Activated CD8-positive, alpha-beta memory T cell treated with anti-CD3 and anti-CD28 coated beads for 36 hours (primary cell): ENCODE results near the gene NR3C1. TPM values are rescaled to one million over a fixed set of nuclear protein-coding genes. Genes with fewer than 3 reads are reported as not detected.

Experiments used
- CTCF ChIA-PET: fragments of 350-600 bp; sonication (Branson Sonifier 250); formaldehyde crosslinking; loops from one replicate; lab custom pipeline; 2021; ENCODE audit warnings: antibody characterized with exemption; lab: Charles Lee
- POLR2A ChIA-PET: fragments of 350-600 bp; sonication (Branson Sonifier 250); formaldehyde crosslinking; loops from one replicate; lab custom pipeline; 2021; ENCODE audit warnings: antibody characterized with exemption; lab: Charles Lee
- total RNA-seq, 2 experiments: library from RNA; stranded (reverse); gene quantifications; one replicate each; pipeline ENCODE4 v1.2.3, GENCODE V29; 2021

NR3C1 gene
- total RNA-seq, 2 experiments from 2014 or later: 49.5 to 56.6 TPM

DNA sequence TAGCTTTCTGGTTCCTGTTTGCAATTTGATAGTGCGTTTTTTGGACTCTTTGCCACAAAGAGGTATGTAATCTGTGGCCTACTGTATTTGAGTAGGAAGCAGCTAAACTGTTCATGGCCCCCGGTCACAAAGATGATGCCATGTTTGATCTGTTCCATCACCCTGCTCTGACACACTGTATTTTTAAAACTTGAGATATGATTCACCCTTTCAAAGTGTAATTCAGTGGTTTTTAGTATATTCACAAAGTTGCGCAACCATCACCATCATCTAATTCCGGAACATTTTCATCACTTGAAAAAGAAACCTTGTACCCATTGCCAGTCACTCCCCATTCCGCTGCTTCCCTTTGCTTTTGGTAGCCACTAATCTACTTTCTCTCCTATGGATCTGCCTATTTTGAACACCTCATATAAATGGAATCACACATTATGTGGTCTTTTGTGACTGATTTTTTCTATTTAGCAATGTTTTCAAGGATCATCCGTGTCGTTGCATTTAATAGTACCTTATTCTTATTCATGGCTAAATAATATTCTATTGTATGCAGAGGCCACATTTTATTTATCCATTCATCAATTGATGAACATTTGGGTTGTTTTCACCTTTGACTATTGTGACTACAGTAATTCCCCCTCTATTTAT, 141.6 kb downstream of the NR3C1 start:
- POLR2A ChIA-PET: no interaction called here
- CTCF ChIA-PET: no interaction called here

- POLR2A ChIA-PET: no interaction called here
Measured at GRCh38 chr5:143259254-143259605, 144.3 kb downstream of the NR3C1 start.

DNA sequence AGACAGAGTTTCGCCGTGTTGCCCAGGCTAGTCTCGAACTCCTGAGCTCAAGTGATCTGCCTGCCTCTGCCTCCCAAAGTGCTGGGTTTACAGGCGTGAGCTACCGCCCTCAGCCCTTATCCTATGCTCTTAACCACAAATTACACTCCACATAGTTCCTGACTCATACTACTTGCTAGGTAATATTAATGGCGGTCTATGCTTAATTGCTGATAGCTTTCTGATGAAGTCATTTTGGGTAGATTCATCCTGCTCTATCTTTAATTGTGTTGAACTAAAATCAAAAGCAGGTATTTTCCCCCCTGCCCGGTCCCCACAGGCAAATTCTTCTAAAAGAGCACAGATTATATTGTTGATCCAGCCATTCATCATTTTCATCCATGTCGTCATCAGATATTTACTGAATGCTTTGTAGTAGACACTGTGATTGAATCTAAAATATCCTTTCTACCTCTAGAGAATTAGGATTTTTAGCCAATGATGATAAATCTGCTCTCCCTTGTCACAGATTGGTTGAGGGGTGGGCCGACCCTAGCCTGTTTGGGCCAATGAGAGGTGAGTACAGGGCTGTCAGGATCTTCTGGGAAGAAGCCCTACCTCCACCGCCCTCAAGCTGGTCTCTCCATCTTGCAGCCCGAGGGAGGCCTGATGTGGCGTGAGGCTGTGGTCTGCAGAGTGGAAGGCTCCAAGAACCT, 144.8 kb downstream of the NR3C1 start:
- ChIA-PET POLR2A (no interaction called here), CTCF (no interaction called here)

More at GRCh38 chr5:143259254-143259605, 144.3 kb downstream of the NR3C1 start:
- CTCF ChIA-PET: no interaction called here

DNA sequence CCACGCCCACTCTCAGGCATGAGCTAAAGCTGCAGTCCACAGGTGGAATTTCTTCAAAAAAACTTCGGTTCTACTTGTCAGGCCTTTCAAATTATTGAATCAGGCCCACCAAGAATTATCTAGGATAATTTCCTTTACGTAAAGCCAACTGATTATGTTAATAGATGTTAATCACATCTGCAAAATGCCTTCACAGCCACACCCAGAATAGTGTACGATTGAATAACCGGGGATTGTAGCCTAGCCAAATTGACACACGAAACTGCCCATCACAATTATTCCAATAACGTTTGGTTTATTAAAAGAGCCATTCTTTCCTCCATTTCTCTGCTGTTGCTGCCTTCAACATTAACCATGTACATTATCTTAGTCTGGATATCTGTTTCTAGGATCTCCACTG, 148.7 kb downstream of the NR3C1 start:
- ChIA-PET POLR2A (no interaction called here), CTCF (no interaction called here)

GRCh38 chr5:143251946-143252345, 151.5 kb downstream of the NR3C1 start:
- POLR2A ChIA-PET: no interaction called here
- CTCF ChIA-PET: interaction anchor here (0.7 kb wide), 1 partner anchor 46 kb away, joined by 3 read pairs; no protein-coding TSS in a partner anchor

- POLR2A ChIA-PET: no interaction called here
- CTCF ChIA-PET: no interaction called here
Measured at GRCh38 chr5:143251190-143251589, 152.3 kb downstream of the NR3C1 start.

DNA sequence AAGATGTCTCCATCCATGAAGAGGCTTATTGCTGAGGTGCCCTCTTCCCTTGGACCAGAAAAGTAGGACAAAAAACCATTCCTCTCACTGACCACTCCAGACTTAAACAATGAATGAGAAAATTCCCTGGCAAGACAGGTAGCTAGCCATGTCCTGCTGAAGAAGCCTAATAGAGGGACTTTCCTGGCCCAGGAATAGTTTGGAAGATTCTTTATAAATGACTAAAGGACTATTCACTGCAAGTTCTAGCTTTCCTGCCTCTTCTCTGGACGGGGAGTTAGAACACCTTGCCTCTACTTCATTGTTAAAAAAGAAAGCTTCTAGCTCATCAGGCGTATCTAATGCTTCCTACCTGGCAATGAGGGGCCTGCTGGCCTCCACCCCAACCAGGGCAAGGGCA, 153.6 kb downstream of the NR3C1 start:
- CTCF ChIA-PET: no interaction called here
- POLR2A ChIA-PET: no interaction called here

DNA sequence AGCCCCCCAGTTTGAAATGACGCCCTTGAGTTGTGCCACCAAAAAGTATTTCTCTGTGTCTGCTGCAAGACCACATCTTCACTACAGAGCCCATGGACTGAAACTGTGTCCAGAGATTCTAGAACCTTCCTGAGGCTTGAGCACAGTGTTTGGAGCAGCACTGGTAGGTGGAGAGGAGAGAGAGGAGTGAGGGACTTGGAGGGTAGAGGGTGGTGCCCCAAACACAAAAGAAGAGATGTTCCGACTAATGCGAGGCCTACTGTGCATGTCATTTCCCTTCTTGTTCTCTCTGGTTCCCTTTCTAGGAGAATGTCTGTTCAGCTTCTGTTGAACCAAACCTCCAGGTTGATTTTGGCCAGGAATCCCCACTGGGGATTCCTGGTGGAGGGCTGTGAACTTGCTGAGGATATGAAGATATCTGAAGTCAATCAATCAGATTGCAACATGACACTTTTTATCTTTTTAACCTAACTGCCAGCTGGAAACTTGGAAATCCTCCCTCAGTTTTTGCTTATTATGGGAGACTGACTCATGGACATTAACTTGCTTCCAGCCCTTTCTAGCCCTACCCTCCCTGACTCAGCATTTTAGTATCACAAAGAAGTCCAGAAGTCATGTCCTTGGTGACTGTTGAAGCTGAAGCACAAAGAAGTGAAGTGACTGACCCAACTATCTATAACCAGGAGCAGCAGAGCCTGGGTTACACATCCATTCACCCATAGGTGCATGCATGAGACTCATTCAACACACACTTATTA, 154.5 kb downstream of the NR3C1 start:
- POLR2A ChIA-PET: no interaction called here
- CTCF ChIA-PET: no interaction called here

- ChIA-PET CTCF (no interaction called here), POLR2A (no interaction called here)
Measured at GRCh38 chr5:143248391-143248790, 155.1 kb downstream of the NR3C1 start.

DNA sequence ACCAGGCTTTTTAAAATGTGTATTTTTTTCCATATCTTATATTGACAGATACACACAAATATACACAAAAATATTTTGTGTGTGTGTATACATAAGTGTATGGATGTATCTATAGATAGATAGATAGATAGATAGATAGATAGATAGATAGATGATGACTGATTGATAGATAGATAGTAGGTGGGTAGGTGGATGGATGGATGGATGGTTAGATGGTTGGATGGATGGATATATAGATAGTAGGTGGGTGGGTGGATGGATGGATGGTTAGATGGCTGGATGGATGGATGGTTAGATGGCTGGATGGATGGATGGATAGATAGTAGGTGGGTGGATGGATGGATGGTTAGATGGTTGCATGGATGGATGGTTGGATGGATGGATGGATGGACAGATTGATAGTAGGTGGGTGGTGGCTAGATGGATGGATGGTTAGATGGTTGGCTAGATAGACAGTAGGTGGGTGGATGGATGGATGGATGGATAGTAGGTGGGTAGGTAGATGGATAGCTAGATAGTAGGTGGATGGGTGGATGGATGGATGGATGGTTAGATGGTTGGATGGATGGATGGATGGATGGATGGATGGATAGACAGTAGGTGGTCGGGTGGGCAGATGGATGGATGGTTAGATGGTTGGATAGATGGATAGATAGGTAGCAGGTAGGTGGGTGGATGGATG, 156.2 kb downstream of the NR3C1 start:
- POLR2A ChIA-PET: no interaction called here
- CTCF ChIA-PET: no interaction called here

GRCh38 chr5:143245929-143246561, 157.4 kb downstream of the NR3C1 start:
- POLR2A ChIA-PET: no interaction called here
- CTCF ChIA-PET: no interaction called here

DNA sequence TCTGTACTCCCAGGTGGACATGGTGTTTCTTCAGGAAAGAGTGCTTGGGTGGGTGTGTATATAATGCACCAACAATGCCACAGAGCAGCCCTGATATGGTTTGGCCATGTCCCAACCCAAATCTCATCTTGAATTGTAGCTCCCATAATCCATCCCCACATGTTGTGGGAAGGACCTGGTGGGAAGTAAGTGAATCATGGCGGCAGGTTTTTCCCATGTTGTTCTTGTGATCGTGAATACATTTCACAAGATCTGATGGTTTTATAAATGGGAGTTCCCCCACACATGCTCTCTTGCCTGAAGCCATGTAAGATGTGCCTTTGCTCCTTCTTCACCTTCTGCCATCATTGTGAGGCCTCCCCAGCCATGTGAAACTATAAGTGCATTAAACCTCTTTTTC, 158.5 kb downstream of the NR3C1 start:
- ChIA-PET POLR2A (no interaction called here), CTCF (no interaction called here)

DNA sequence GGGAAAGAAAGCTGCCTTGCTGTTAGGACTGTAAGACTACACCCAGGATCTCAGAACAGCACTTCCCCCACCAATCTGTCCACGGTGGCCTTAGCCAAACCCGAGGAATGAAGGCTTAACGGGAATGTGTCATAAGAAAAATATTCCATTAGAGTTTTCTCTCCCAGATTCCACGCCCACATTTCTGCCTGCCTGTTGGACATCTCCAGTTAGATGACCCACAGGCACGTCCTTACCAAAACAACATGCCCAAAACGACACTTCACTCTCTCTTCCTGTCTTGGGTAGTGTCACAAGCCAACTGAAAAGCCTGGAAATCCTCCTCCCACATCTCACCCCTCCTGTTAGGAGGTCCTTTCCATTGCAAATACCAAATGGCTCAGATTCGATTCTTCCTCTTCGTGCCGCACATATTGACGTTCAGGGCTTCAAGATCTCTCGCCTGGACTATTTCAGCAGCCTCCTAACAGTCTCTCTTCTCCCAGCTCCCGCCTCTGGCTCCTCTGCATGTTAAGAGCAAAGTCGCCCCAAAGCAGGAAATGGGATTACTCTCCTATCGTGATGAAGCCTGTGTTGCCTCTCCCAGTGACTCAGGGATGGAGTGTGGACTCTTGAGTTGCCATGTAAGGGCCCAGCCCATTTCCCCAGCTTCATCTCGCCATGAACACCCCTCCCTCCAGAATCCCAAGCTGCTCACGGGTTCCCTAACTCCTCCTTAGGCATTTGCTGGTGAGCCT, 159.3 kb downstream of the NR3C1 start:
- ChIA-PET POLR2A (no interaction called here), CTCF (no interaction called here)

DNA sequence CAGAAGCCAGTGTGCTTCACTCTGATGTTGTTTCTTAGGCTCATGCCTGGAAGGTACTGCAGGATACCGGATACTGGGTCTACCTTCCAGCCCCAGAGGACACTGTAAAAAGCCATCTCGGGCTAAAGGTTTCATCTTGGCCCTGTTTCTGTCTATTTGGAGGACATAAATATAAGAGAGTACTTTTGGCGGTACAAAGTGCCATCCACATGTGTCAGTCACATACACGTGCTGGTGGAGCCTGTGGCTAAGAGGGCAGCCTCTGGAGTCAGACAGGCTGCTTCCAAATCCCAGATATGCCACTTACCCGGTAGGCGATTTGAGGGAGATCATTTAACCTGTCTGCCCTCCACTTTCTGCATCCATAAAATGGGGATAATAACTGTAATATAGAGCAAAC, 160.4 kb downstream of the NR3C1 start:
- POLR2A ChIA-PET: no interaction called here
- CTCF ChIA-PET: no interaction called here

DNA sequence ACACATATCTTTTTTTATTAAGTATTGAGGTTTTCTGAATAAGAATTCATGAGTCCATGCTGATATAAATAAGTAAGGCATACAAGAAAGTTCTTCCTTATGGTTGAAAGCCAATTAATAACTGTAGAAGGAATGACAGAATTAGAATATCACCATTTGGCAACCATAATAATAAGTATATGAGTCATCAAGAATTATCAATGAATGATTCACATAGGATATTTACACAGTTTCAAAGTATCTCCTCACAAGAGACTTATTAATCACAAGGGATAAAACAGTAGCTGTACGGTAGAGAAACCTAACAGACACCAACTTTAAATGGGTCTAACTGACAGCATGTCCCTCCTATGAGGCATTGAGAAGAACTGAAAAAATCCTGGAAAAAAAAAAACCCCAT, 161.6 kb downstream of the NR3C1 start:
- ChIA-PET CTCF (no interaction called here), POLR2A (no interaction called here)

DNA sequence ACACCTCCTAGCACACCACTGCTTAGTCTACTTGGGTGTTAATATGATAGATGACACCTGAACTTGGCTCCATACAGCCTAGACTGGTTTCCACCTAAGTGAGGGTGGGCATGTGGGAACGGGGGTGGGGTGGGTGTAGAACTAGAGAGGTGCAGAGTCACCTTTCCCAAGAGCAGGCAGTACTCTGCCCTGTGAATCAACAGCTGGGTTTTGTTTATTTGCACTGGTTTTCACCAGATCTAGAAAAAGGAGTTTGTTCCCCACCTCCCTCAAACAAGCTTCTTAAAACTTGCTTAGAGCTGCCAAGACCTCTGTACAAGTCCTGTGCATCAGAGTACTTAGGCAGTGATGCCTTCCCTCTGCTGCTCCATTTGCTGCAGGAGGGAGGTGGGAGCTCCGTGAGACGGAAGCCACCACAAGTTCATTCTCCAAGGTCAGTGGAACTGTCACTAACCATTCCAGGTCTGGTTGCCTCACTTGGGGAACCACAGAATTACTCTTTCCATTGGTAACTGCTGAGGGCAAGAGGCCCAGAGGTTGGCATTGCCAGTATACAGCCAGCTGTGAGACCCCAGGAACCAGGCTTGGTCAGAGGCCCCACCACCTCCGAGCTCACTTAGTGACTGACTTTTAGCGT, 163.5 kb downstream of the NR3C1 start:
- ChIA-PET POLR2A (no interaction called here), CTCF (interaction anchor here (1.0 kb wide), 1 partner anchor 21 kb away, joined by 3 read pairs; no protein-coding TSS in a partner anchor)

GRCh38 chr5:143238620-143239019, 164.9 kb downstream of the NR3C1 start:
- ChIA-PET POLR2A (no interaction called here), CTCF (interaction anchor here (0.6 kb wide), 1 partner anchor 222 kb away, joined by 5 read pairs; no protein-coding TSS in a partner anchor)

GRCh38 chr5:143237664-143238063, 165.8 kb downstream of the NR3C1 start:
- ChIA-PET POLR2A (no interaction called here), CTCF (no interaction called here)
